ENCODE data around the gene TSPAN18.

DNA sequence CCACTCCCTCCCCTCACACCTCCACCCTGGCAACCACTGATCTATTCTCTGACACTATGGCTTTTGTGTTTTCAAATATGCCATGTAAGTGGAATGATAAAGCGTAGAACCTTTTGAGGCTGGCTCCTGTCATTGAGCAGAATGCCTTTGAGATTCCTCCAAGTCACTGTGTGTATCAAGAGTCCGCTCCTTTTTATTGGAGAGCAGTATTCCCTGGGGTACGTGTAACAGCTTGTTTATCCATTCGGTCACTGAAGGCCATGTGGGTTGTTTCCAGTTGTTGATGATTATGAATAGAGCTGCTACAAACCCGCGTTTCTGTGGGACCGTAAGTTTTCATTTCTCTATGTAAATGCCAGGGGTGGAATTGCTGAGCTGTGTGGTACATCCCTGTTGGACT lies 213.6 kb downstream of the TSPAN18 start:
- TF ChIP-seq, protein P1, sequence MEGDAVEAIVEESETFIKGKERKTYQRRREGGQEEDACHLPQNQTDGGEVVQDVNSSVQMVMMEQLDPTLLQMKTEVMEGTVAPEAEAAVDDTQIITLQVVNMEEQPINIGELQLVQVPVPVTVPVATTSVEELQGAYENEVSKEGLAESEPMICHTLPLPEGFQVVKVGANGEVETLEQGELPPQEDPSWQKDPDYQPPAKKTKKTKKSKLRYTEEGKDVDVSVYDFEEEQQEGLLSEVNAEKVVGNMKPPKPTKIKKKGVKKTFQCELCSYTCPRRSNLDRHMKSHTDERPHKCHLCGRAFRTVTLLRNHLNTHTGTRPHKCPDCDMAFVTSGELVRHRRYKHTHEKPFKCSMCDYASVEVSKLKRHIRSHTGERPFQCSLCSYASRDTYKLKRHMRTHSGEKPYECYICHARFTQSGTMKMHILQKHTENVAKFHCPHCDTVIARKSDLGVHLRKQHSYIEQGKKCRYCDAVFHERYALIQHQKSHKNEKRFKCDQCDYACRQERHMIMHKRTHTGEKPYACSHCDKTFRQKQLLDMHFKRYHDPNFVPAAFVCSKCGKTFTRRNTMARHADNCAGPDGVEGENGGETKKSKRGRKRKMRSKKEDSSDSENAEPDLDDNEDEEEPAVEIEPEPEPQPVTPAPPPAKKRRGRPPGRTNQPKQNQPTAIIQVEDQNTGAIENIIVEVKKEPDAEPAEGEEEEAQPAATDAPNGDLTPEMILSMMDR (IDR thresholded peaks at IDR 0.05; ENCODE audit: poor library complexity): no peak
- no peak for TF ChIP-seq EZH2 (IDR thresholded peaks at IDR 0.05; ENCODE audit: borderline replicate concordance)
